HG02885 (cell line): ENCODE data around the gene SNX15.

Experiments
- ATAC-seq: cut with Tn5 transposase; IDR thresholded peaks from one replicate; pipeline ENCODE4 v1.9.1; 2021; ENCODE audit warnings: mild to moderate bottlenecking; ENCODE audit not compliant: unreplicated experiment, poor library complexity

Gene SNX15

GRCh38 chr11:65078151-65078550 is 50.9 kb downstream of the SNX15 start:
- ATAC-seq, result peak; percentile 54

DNA sequence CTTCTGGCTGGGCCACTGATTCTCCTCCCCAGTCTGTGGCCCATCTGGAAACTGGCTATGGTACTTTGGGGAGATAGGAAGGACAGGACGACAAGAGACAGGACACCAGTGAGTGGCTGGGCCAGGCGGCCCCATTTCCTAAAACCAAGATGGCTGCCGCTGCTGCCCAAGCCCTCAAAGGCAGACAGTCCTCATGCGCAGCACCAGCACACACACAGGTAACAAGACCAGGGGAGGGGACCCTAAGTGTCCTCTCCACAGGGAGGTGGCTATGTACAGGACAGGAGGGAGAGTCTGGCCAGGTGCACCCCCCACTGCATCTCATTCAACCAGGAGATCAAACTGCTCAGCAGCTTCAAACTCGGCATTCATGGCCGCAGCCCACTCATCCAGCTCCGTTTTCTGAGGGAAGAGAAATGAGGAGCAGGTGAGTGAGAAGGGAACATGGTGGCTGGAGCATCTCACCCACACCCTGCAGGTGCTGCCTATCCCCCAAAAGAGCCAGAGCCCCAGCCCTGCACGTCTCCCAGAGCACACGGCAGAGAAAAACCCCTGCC is 51.6 kb downstream of the SNX15 start:
- ATAC-seq, result no peak

- peak; percentile 13 for ATAC-seq
Observed at GRCh38 chr11:65083134-65083833, 56.0 kb downstream of the SNX15 start.

DNA sequence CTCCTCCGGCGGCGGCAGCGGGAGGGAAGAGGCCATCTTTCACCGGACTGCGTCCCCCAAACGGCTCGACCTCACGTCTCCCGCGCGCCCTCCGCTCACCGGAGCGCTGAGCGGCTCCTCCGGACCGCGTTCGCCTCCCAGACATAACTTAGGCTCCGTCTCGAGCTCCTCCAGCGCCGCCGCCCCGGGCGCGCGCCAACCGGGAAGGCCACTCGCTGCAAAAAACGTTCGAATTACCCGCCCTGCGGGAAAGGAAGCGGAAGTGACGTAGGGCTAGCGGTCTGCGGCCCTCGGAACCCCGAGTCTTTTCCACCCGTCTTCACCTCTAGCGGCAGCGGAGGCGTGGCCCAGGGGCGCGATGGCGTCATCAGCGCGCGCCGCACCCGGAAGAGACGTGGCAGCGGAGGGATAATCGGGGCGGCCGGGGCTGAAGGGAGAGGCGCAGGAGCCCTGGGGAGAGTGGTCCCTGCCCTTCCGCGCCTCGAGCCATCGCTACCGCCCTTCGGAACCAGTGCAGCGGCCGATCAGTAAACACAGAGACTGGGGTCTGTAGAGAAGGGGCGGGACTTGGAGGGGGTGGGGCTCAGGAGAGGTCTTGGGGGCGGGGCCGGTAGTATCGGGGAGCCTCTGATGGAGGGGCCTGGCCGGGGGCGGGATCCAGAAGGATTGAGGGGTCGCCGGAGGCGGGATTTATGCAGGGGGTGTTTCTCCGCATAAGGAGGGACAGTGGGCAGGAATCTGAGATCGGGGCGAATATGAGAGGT is 56.8 kb downstream of the SNX15 start, which contains the start of the genes CDCA5 and ZFPL1:
CDCA5 (minus strand) TSS at position 207 of the 764 bp plus-strand sequence; CDS start at position 145, 62 bp downstream.
ZFPL1 (plus strand) TSS at position 389 of the 764 bp plus-strand sequence. CDS start 477 bp downstream, outside the sequence.
- peak; percentile 91 for ATAC-seq

DNA sequence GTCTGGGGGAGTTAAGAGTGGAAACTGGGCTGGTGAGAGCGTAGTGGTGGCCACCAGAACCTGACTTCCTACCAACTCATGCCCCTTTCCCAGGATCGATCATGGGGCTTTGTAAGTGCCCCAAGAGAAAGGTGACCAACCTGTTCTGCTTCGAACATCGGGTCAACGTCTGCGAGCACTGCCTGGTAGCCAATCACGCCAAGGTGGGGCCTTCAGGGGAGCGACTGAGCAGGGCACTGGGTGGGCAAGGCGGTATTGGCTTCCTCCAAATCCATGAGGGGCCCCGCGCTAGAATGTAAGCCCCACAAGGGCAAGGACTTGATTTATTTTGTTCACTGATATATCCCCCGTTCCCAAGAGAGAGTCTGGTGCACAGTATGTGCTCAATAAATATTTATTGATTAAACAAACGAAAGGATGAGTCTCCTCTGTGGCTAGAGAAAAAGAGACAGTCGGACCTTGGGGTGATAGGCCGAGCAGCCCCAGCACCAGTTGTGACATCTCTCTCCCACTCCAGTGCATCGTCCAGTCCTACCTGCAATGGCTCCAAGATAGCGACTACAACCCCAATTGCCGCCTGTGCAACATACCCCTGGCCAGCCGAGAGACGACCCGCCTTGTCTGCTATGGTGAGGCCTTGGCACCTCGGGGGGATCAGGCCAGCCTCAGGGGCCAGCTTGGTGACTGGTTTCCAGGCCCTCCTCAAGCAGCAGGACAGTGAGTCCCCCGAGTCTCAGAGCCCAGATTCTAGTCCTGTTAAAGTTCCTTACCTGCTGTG is 57.5 kb downstream of the SNX15 start:
- ATAC-seq, result no peak

GRCh38 chr11:65085446-65085845 is 58.2 kb downstream of the SNX15 start:
- ATAC-seq, result no peak

- no peak for ATAC-seq
Observed at GRCh38 chr11:65086809-65087208, 59.6 kb downstream of the SNX15 start.

DNA sequence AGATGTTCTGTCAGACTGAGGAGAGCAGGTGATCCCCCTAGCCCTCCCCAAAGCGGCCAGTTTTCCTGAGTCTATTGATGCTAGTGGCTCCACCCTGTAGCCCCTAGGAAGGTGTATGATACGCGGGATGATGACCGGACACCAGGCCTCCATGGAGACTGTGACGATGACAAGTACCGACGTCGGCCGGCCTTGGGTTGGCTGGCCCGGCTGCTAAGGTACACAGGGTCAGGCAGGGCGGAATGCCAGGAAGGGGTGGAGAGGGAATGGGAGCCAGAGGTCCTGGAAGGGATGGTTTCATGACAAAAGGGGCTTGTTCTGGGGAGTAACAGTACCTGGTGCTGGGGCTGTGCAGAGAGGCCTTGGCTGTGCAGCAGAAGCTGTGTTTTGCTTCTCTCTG is 60.0 kb downstream of the SNX15 start:
- ATAC-seq, result no peak

DNA sequence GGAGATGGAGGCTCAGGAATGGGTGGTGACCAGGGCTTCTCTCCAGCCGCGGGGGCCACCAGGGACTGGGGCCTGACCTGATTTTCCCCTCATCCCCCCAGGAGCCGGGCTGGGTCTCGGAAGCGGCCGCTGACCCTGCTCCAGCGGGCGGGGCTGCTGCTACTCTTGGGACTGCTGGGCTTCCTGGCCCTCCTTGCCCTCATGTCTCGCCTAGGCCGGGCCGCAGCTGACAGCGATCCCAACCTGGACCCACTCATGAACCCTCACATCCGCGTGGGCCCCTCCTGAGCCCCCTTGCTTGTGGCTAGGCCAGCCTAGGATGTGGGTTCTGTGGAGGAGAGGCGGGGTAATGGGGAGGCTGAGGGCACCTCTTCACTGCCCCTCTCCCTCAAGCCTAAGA is 60.6 kb downstream of the SNX15 start:
- ATAC-seq, result no peak

DNA sequence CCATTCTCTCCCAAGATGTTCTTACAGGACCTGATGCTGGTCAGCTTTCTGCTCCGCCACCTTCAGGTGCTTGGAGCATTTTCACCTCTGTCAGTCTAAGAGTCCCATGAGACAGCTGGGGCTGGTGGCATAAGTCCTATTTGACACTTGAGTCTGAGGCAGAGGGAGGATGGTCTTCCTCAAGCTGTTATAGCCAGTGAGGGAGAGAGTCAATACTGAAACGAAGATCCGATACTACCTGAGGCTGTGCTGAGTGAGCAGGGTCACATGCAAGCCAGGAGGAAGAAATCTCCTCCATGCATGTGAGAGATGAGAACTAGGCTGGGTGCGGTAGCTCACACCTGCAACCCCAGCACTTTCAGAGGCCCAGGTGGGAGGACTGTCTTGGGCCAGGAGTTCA is 62.4 kb downstream of the SNX15 start:
- ATAC-seq, result no peak
